H1 (cell line): ENCODE results near the gene DDX51. TPM values are rescaled to one million over a fixed set of nuclear protein-coding genes. Genes with fewer than 3 reads are reported as not detected.

Source experiments
- ATF3 ChIP-seq: IDR thresholded peaks from 2 replicates; pipeline ENCODE4 v1.6.1; 2011; ENCODE audit warnings: low read depth, mild to moderate bottlenecking, low read length; ENCODE audit not compliant: insufficient read depth
- FOSL1 ChIP-seq: IDR thresholded peaks from 2 replicates; pipeline ENCODE4 v1.6.1; 2011; ENCODE audit warnings: mild to moderate bottlenecking, low read depth, low read length, moderate library complexity; ENCODE audit not compliant: insufficient read depth
- KDM4A ChIP-seq: IDR thresholded peaks from one replicate; pipeline ENCODE4 v1.7.1; 2012; ENCODE audit warnings: low read depth, mild to moderate bottlenecking, moderate library complexity, low read length, inconsistent platforms; ENCODE audit not compliant: severe bottlenecking
- PHF8 ChIP-seq: fragments of 200-600 bp; sonication (generic); conservative IDR thresholded peaks from 2 replicates; pipeline ENCODE4 v1.7.1; 2012; ENCODE audit warnings: low read depth, mild to moderate bottlenecking, inconsistent platforms, low read length, moderate library complexity
- RAD21 ChIP-seq, 2 experiments: IDR thresholded peaks in 1 of 2; conservative IDR thresholded peaks in 1 of 2; 2 replicates each; pipeline ENCODE4 v1.6.1; 2011; ENCODE audit warnings: low read depth in 2 of 2, low read length in 2 of 2, improper control_type of control experiment in 1 of 2, inconsistent platforms in 1 of 2, mild to moderate bottlenecking in 1 of 2, moderate library complexity in 1 of 2
- RNF2 ChIP-seq: fragments of 200-900, 300-1000 bp; sonication (generic); IDR thresholded peaks from 2 replicates; pipeline ENCODE4 v1.7.1; 2016; ENCODE audit warnings: borderline replicate concordance, low read depth, mild to moderate bottlenecking, antibody characterized with exemption, low read length; ENCODE audit not compliant: poor library complexity, severe bottlenecking; ENCODE audit errors: missing control alignments
- TAF7 ChIP-seq: optimal IDR thresholded peaks from 2 replicates; pipeline ENCODE3; 2011; ENCODE audit warnings: low read depth, mild to moderate bottlenecking, inconsistent platforms, low read length, moderate library complexity, borderline replicate concordance
- ZNF274 ChIP-seq: IDR thresholded peaks from 2 replicates; pipeline ENCODE4 v1.7.0; 2012; ENCODE audit warnings: low read length, borderline replicate concordance; ENCODE audit errors: extremely low read depth
- polyA plus RNA-seq, 7 experiments: library from polyadenylated mRNA; depleted of rRNA in 3 of 7; stranded (reverse) in 5 of 7; unstranded in 2 of 7; fragments of >200 nt in 5 of 7; fragments of 200-250 nt in 2 of 7; gene quantifications; 1 replicate in 5 of 7; 2 replicates in 1 of 7; 4 replicates in 1 of 7; pipeline versions ENCODE4 v1.2.1 to v1.2.3, GENCODE V29; 2011 to 2013; ENCODE audit warnings: missing spikeins in 2 of 7, mixed read lengths in 2 of 7
- total RNA-seq: library from RNA; stranded (reverse); fragmentation: NEBNext Ultra II Directional; extraction: Animal tissue kit (Norgen Biotek cat#: 25700); gene quantifications from 2 replicates; pipeline ENCODE4 v1.2.1, GENCODE V29; 2021

DDX51 gene
- total and polyA plus RNA-seq, 2 of the 8 experiments (the other 6 are each of a cell fraction or from before 2014, with no cell fraction given) = 11.2 to 24.4 TPM

GRCh38 chr12:132100306-132101065 is 43.6 kb downstream of the DDX51 start (continued):
- no peak for TF ChIP-seq PHF8
- TF ChIP-seq ZNF274 = no peak
- no peak for TF ChIP-seq KDM4A
- TF ChIP-seq FOSL1 = no peak
- no peak for TF ChIP-seq TAF7
- TF ChIP-seq ATF3 = no peak
- TF ChIP-seq RAD21 (IDR thresholded peaks at IDR 0.05 in 1 of 2, conservative IDR thresholded peaks at IDR 0.05 in 1 of 2; ENCODE audit: low read depth in 2 of 2, low read length in 2 of 2) = no peak
- no peak for TF ChIP-seq RNF2
